Measurements from ENCODE around the gene BDKRB1.

Gene BDKRB1

DNA sequence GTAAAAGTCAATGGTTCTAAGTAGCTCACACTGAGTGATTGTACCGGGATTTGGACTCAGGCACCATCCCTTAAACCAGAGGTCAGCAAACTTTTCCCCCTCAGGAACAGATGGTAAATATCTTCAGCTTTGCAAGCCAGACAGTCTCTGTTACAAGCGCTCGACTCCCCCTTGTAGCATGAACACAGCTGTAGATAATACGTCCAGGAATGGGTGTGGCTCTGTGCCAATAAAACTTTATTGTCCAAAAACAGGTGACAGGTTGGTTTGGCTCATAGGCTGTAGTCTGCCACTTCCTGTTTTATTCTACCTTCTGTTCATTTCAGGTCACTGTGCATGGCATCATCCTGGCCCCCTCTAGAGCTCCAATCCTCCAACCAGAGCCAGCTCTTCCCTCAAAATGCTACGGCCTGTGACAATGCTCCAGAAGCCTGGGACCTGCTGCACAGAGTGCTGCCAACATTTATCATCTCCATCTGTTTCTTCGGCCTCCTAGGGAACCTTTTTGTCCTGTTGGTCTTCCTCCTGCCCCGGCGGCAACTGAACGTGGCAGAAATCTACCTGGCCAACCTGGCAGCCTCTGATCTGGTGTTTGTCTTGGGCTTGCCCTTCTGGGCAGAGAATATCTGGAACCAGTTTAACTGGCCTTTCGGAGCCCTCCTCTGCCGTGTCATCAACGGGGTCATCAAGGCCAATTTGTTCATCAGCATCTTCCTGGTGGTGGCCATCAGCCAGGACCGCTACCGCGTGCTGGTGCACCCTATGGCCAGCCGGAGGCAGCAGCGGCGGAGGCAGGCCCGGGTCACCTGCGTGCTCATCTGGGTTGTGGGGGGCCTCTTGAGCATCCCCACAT is 7.6 kb downstream of the BDKRB1 start:
- peak; percentile 22 to 77 for DNase-seq

DNA sequence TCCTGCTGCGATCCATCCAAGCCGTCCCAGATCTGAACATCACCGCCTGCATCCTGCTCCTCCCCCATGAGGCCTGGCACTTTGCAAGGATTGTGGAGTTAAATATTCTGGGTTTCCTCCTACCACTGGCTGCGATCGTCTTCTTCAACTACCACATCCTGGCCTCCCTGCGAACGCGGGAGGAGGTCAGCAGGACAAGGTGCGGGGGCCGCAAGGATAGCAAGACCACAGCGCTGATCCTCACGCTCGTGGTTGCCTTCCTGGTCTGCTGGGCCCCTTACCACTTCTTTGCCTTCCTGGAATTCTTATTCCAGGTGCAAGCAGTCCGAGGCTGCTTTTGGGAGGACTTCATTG is 8.2 kb downstream of the BDKRB1 start:
- no peak for DNase-seq

DNA sequence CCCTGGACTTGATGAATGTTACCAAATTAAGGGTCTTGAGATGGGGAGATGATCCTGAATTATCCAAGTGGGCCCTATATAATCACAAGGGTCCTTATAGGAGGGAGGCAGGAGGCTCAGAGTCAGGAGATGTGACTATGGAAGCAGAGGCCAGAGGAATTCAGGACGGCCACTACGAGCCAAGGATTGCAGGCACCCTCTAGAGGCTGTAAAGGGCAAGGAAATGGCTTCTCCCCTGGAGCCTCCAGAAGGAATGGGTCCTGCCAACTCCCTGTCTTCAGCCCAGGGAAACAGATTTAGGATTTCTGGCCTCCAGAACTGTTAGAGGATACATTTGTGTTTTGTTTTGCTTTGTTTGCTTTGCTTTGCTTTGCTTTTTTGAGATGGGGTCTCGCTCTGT is 8.8 kb downstream of the BDKRB1 start:
- DNase-seq, result peak; percentile 24 to 66

DNA sequence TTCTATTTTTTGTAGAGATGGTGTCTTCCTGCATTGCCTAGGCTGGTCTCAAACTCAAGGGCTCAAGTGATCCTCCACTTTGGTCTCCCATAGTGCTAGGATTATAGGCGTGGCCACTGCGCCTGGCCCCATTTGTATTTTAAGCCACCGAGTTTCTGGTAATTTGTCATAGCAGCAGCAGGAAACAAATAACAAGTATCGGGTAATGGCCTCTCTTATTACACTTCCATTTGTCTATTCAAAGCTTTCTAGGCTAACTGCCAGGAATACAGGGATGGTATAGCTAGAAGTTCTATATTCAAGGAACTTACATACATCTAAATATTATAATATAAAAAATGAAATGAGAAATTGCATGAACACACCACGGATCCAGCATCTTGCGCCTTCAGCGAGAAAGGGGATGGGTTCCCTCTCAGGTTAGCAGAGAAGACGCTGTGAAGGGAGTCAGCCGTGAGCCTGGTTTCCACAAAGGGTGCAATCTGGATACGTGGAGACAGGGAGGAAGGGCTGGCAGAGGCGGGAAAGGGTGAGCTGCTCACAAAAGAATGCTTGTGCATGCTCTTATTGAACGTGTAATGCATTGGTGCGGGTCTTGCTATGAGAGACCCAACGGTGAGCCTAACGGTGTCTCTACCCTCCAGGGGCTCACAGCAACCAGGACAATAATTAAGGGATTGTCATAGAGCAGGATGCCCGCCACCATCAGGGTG is 9.5 kb downstream of the BDKRB1 start:
- no peak for DNase-seq

DNA sequence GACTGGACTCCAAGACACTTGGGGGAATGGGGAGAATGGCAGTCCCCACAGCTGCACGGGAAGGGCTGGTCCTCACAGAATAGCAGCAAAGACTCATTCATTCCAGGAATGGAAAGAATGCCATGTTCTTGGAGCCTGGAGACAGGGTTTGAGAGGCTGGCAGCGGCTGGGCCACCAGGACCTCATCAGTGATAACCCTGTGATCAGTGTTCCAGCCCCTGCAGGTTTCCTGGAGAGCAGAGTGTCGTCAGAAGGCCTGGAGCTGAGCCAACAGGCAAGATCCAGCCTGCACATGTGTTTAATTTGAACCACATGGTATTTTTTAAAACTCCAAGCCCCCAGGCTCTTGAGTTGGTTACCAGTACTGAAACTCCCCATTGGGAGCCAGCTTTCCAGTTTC is 11.3 kb downstream of the BDKRB1 start:
- peak; percentile 75 to 86 for DNase-seq

DNA sequence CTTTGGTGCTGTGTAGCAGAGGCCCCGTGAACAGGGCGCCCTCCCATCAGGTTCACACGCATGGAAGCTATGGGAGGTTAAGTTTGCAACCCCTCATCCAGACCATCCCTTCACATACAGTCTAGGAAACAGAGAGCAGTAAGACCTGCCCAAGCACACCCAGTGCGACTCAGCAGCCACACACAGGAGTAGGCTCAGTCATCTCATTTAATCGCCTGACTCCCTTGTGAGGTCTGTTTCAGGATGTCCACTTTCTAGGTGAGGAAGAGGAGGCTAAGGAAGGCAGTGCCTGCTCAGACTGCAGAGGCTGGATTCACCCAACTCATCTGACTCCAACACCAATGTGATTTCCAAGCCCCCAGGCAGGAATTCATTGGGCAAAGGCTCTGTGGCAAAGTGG is 11.9 kb downstream of the BDKRB1 start:
- no peak for DNase-seq

DNA sequence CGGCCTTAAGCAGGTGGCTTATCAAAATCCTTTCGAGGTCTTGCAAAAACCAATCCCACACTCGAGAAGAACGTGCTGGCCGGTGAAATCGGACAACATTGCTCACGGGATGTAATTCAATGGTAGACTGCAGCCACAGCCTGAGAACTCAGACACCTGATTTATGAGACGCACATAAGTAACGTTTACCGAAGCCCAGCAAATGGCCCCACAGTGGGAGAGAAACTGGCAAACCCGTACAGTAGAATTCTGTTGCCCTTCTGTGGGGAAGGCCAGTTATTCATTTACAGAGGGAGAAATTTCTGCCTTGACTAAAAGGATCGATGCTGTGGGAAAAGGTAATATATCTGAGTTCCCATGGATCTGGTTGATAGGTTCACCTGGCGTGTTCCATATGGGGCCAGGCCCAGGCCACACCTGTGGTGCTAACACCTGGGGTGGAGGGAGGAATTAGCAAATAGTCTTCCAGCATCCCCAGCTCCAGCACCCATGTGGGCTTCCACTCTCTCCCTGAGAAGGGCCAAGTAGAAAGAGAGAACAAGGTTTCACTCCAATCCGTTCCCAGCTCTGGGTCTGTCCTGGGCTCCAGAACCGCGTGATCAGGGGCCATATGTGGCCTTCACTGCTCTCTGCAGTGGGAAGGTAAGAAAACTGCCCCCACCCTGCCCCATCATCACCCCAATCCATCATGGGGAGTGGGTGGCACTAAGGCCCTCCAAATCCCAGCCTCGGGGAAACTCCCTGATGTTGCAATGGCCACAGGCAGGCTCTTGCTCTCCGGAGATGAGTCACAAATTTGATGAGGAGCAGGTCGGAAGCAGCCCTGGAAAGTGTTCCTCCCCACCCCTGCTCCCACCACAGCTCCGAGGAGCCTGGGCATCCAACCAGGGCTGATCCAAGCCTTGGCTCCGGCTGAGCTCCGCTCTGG is 12.7 kb downstream of the BDKRB1 start:
- DNase-seq, result no peak

DNA sequence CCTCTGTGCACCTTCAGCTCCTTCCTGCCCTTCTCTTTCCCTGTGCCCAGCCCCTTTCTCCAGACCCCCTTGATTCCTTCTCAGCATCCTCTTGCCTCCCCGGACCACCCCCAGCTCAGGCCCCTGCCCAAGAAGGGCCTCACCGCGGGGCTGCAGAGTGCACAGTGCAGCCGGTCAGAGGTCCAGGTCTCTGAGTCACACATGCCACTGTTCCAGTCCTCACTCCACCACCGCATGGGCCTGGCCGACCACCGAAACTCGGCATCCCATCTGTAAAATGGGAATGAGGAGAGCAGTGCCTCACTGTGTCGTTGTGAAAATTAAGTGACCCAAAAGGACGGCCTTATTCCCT is 13.3 kb downstream of the BDKRB1 start:
- DNase-seq, result no peak

DNA sequence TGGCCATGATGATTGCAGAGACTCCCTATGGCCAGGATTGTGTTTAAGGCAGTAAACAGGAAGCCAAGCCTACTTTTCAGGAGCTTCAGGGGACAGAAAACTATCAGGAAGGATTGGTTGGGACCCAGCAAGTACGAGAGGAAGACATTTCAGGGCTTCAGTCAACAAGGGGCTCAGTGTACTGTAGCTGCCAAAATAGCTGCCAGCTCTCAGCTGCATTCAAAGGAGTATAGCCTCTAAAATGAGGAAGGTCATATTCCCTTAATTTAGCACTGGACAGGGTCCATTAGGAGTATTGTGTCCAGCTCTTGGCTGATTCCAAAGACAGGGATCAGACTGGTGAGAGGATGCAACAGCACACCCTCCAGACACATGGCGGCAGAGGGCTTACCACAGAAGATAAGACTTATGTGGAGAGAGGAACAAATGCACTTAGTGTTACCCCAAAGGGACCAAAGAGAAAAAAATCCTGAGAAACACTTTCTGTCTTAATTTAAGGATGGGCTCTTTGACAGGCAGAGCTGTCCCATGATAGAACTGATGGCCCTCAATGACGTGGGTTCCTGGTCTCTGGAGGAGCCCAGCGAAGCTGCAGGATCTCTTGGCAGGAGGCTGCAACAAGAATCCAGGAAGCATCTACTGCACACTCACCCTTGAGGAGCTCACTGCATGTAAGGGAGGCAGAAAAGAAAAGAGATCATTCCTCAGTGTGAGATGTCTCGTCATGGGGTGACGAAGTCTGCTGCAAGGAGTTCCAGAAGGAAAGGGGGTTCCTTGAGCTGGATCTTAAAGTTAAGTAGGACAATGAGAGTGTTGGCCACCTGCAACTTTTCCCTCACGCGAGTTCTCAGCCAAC is 14.8 kb downstream of the BDKRB1 start:
- no peak for DNase-seq

DNA sequence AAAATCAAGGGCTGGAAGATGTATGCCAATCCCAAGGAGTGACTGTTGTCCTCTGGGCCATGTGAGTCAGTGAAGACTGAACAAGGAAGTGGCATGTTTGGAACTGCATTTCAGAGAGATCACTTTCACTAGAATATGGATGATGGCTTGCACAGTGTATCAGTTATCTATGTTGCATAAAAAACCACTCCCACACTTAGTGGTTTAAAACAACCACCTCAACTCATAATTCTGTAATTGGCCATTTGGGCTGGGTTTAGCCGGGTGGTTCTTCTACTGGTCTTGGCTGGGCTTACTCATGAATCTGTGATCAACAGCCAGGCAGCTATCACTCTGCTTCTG is 15.4 kb downstream of the BDKRB1 start:
- DNase-seq, result no peak

DNA sequence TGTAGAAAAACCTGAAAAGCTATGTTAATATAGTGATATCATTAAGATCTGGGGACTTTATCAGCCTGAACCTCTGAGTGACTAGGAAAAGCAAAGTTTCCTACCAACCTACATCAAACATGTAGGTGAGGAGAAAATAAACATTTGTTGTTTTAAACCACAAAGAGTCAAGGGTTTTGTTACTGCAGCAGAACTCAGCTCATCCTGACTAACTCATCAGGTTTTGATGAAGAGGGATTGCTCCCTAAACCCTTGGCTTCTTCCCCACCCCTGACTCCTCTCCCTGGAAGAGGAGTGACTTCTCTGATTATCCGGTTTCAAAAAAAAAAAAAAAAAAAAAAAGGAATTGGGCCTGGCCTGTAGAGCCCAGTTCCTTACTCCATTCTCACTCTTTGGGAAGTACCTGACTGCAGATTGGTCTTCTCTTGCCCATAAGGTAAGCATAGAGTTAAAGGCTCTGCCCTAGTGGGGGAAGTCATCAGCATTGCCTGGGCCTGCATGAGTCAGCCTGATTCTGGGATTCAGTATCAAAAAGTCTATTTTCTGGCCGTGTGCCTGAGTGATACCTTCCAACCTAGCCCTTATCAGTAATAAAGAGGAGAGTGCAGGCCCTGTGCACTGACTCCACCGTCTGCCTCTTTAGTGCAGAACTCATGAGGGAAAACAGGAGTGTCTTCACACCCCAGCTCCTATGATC is 16.9 kb downstream of the BDKRB1 start:
- no peak for DNase-seq

DNA sequence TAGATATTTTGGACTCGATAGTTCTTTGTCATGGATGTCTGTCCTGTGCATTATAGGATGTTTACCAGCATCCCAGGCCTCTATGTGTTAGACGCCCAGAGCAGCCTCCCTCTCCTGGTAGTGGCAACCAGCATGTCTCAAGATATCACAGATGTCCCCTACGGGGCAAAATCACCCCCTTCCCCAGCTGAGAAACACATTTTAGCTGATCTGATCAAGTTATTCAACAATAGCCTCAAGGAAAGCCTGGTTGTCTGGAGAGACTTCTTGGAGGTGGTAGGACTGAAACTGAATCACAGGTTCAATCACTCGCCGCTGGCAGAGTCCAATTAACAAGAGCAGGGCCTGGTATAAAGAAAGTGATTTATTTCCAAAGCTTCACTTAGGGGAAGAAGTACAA is 17.6 kb downstream of the BDKRB1 start:
- no peak for DNase-seq

DNA sequence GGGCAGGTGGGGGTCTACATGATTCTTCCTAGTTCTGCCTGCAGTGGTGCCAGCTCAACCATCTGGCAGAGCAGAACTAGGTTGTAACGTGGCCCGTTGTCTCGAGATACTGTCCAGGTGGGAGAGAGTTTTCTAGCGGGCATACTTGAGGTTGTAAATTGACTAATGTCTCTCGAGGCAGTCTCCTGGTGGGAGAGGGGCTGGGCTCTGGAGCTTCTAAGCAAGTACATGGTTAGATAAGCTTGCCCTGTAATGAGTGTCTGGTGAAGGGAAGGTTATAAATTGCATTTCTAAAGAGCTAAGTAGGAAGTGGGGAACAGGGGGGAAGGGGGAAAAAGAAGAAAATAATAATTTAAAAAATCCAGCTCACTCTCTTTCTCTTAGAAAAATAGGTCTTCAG is 18.1 kb downstream of the BDKRB1 start:
- DNase-seq, result peak; percentile 54 to 73

DNA sequence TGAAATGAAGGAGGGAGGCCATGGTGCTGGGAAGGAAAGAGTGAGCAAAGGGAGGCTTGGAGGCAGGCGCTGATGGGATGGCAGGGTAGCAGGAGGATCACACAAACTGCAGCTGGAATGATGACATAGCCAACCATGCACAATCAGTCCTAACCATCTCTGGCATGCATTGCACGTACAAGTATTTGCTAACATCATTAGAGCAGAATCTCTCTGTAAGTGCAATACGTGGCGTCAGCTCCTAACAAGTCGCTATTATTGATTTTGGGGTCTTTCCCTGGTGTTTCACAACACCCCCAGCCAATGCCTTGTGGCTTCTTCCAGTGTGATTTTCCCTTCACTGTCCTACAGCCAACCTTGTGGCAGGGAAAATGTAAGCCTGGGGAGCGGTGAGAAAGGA is 18.5 kb downstream of the BDKRB1 start:
- no peak for DNase-seq

DNA sequence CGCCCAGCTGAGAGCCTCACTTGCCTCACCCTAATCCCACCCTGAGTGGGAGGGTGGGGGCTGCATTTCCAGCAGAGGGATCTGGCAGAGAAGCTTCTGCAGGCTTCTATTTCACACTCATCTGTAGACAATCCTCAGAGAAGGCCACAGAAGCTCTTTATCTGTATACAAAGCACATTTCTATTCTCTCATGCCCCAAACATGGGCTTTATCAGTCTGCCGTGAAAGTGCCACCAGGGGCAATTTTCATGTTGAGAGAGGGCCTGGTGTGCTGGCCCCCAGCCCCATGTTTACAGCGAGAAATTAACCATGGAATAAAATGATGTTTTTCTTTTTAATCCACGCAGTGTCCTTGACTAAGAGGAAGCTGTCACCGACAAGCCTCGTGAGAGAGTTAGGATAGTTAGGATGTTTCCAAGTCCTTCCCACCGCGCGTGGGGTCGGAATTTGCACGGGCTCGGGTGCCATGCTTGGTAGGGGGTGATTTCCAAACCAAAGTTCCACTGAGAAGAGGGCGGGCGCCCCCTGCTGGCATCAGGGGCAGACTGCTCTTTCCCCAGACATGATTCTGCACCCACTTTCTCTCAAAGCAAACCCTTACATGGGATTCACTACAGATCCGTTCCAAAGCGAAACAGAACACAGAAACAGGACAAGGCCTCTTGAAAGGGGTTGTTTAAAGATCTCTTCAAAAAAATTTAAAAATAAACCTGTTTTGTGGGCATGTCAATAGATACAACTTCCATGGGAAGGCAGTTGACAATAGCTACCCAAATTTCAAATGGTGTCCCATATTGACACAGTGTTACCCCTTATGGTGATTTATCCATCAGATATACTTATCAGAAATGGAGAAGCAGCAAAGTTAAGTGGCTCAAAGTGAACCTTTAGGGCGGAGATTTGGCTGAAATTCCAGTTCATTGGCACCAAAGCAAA is 19.4 kb downstream of the BDKRB1 start:
- DNase-seq, result peak; percentile 78 to 90

DNA sequence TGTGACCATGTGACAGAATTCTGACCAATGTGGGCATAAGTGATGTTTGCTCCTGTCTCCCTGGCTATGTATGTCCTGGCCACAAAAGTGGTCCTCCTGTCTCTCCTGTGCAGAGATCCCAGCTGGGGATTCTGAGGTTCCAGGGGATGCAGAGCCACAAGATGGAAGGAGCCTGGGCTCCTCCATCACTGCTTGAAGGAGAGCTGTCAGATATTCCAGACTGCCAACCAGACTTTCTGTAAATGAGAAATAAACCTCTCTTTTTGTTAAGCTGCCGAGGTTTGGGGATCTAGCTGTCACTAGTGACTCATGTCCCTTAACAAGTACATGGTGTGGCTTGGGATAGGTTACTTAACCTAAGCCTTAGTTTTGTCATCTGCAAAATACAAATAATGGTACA is 21.9 kb downstream of the BDKRB1 start:
- DNase-seq, result no peak

DNA sequence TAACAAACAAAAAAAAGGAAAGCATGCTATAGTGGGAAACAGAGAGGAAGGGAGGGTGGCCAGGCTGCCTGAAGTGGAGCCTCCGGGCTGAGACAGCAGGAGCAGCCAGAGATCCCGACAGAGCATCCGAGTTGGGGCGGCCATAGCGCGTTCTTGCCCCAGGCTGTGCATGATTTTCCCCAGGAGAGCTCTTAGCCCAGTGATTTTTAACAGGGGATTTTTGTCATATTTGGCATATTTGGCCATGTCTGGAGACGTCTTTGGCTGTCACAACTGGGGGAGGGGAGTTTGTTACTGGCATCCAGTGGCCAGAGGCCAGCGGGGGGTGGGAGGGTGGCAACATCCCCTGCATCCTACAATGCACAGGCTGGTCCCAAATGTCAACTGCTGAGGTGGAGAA is 23.6 kb downstream of the BDKRB1 start:
- DNase-seq, result no peak

DNA sequence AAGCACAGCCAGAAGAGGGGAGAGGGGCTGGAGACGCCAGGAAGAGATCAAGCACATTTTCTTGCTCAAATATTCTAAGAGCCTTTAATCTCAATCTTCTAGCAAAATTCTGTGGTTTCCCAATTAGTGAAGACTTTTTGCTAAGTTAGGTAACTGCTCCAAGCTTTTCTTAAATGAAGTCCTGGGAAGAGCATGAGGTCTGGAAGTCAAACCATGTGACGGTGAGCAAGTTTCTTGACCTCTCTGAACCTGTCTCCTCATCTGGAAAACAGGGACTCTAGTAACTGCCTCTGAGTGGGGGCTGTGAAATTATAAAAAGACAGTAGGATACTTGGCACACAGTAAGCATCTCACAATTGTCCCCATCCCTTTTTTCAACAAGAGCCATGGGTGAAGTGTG is 24.1 kb downstream of the BDKRB1 start:
- no peak for DNase-seq

DNA sequence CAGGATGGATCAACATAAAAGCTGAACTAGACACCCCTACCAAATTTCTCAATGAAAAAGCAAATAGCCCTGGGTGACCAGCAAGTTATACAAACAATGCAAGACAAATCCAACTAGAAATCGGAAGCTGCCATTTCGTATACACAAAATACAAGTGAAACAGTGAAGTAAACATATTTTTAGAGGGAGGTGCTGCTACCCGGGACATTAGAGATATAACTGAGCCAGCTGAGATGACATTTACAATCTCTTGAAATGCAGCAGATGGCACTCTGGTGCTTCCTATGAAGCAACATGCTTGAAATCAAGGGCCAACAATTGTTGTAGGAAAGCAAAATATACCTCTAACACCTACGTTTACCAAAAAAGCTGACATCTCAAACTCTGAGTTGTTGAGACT is 25.5 kb downstream of the BDKRB1 start:
- DNase-seq, result peak in 1 of 2 experiments; percentile 68

DNA sequence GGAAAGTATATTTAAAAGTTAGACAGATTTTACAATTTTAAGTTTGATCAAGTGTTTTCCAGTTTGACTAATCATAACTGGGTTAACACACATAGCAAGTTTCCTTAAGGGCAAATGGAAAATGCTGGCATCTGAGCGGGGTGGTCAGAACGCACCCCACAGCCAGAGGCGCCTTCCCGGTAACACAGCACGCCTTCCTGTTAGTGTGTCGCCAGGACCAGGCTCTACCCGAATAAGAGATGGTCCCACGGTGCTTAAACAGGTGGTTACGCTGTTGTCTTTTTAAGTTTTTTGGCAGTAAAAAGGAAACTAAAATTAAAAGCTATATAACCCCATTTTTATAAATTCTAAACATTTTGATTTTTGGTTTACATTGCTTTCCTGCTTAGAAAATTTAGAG is 28.0 kb downstream of the BDKRB1 start:
- DNase-seq, result no peak

DNA sequence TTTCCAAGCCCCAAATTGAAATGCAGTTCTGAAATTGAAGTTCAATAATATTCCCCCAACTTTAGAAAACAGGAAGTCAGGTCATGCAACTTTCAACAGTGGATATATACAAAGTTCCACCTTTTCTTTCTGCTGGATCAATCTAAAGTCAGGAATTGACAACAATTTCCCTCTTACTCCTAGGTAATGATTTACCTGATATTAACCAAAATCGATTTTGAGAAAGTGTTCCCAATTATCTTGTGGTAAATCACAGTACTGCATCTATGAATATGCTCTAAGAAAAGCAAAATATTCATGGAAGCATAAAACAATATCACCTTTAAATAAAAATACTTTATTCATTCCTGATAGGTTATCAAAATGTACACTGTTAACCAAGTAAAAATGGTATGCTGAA is 28.4 kb downstream of the BDKRB1 start:
- no peak for DNase-seq
